ENCODE results near the gene DHCR7.

The DHCR7 gene

DNA sequence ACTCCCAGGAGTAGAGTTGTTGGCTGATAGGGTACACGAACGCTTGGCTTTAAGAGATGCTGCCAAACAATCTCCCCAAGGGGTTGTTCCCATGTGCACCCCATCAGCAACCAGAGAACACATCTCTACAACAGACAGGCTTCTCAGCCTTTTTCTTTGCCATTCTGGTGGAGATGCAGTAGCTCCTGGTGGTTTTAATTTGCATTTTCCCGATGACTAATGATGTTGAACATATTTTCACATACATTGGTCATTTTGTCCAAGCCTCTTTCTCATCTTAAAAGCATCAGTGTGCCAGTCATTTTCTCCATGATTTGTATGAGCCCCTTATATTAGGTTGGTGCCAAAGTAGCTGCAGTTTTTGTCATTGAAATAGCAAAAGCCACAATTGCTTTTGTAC lies 21.8 kb downstream of the DHCR7 start:
- Histone ChIP-seq H3K27me3 (ENCODE audit: insufficient read depth, low read length, poor library complexity, severe bottlenecking) (no peaks in the 10 kb centered on the region), H3K4me1 (ENCODE audit: insufficient read depth, low read length, poor library complexity, severe bottlenecking) (no peaks in the 10 kb centered on the region), H2AFZ (ENCODE audit: low read length) (no peak overlapping the region), H3K9me3 (ENCODE audit: insufficient read depth, low read depth, low read length) (0 out of 2 replicates have a peak, but pooled peaks cover 5% of the 10 kb centered on the region), H3K79me2 (ENCODE audit: insufficient read depth, low read length) (no peaks in the 10 kb centered on the region), H3F3A (ENCODE audit: low read depth) (no peaks in the 10 kb centered on the region), H3K4me2 (ENCODE audit: low read depth, low read length, poor library complexity, severe bottlenecking) (no peak overlapping the region), H3K36me3 (ENCODE audit: insufficient read depth, low read length) (no peaks in the 10 kb centered on the region), H4K20me1 (ENCODE audit: insufficient read depth, low read length, poor library complexity, severe bottlenecking) (no peaks in the 10 kb centered on the region), H3K9ac (ENCODE audit: low read depth, low read length, poor library complexity, severe bottlenecking) (no peak overlapping the region), H3K4me3 (ENCODE audit: low read length, poor library complexity, severe bottlenecking) (no peak overlapping the region), H3K9me2 (replicated peaks; ENCODE audit: low read depth, low read length) (no peaks in the 10 kb centered on the region)
- TF ChIP-seq, protein P1, sequence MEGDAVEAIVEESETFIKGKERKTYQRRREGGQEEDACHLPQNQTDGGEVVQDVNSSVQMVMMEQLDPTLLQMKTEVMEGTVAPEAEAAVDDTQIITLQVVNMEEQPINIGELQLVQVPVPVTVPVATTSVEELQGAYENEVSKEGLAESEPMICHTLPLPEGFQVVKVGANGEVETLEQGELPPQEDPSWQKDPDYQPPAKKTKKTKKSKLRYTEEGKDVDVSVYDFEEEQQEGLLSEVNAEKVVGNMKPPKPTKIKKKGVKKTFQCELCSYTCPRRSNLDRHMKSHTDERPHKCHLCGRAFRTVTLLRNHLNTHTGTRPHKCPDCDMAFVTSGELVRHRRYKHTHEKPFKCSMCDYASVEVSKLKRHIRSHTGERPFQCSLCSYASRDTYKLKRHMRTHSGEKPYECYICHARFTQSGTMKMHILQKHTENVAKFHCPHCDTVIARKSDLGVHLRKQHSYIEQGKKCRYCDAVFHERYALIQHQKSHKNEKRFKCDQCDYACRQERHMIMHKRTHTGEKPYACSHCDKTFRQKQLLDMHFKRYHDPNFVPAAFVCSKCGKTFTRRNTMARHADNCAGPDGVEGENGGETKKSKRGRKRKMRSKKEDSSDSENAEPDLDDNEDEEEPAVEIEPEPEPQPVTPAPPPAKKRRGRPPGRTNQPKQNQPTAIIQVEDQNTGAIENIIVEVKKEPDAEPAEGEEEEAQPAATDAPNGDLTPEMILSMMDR (conservative IDR thresholded peaks at IDR 0.05; ENCODE audit: low read length) = no peak

GRCh38 chr11:71425860-71426259 lies 22.3 kb downstream of the DHCR7 start:
- H3K9me2 ChIP-seq (replicated peaks; ENCODE audit: low read depth, low read length) = no peaks in the 10 kb centered on the region
- H3K79me2 ChIP-seq (ENCODE audit: insufficient read depth, low read length) = no peaks in the 10 kb centered on the region
- no peak overlapping the region for H3K4me2 ChIP-seq (ENCODE audit: low read depth, low read length, poor library complexity, severe bottlenecking)
- H3F3A ChIP-seq (ENCODE audit: low read depth) = no peaks in the 10 kb centered on the region
- H3K27me3 ChIP-seq (ENCODE audit: insufficient read depth, low read length, poor library complexity, severe bottlenecking) = no peaks in the 10 kb centered on the region
- no peaks in the 10 kb centered on the region for H3K36me3 ChIP-seq (ENCODE audit: insufficient read depth, low read length)
- TF ChIP-seq, protein P1 (conservative IDR thresholded peaks at IDR 0.05; ENCODE audit: low read length) = no peak
- no peak for TF ChIP-seq EZH2phosphoT487 (IDR thresholded peaks at IDR 0.05; ENCODE audit: borderline replicate concordance)
- H3K4me3 ChIP-seq (ENCODE audit: low read length, poor library complexity, severe bottlenecking) = no peak overlapping the region
- no peaks in the 10 kb centered on the region for H3K4me1 ChIP-seq (ENCODE audit: insufficient read depth, low read length, poor library complexity, severe bottlenecking)
- no peak overlapping the region for H3K9ac ChIP-seq (ENCODE audit: low read depth, low read length, poor library complexity, severe bottlenecking)
- H2AFZ ChIP-seq (ENCODE audit: low read length) = no peak overlapping the region
- no peaks in the 10 kb centered on the region for H4K20me1 ChIP-seq (ENCODE audit: insufficient read depth, low read length, poor library complexity, severe bottlenecking)
- 0 out of 2 replicates have a peak, but pooled peaks cover 5% of the 10 kb centered on the region for H3K9me3 ChIP-seq (ENCODE audit: insufficient read depth, low read depth, low read length)

DNA sequence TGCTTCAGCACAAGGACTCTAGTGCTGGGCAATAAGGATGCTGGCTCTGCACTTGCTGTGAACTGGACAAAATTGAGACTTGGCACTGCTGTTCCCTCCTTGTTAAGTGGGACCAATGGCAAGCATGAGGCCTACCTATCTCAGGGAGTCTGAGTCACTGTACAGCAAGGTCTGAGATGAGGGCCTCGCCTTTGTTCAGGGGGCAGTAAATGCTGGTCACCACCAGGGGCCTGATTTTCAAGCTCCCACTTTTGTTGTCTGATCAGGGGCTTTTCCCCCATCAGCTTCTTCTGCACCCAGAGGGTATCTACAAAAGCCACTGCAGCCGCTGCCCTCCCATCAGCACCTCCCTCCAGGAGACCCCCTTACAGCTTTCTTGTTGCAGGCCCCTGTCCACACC lies 22.8 kb downstream of the DHCR7 start:
- H3K79me2 ChIP-seq (ENCODE audit: insufficient read depth, low read length) = no peaks in the 10 kb centered on the region
- no peak overlapping the region for H3K4me2 ChIP-seq (ENCODE audit: low read depth, low read length, poor library complexity, severe bottlenecking)
- no peak overlapping the region for H3K4me3 ChIP-seq (ENCODE audit: low read length, poor library complexity, severe bottlenecking)
- H4K20me1 ChIP-seq (ENCODE audit: insufficient read depth, low read length, poor library complexity, severe bottlenecking) = no peaks in the 10 kb centered on the region
- no peaks in the 10 kb centered on the region for H3K36me3 ChIP-seq (ENCODE audit: insufficient read depth, low read length)
- H3F3A ChIP-seq (ENCODE audit: low read depth) = no peaks in the 10 kb centered on the region
- H3K9me3 ChIP-seq (ENCODE audit: insufficient read depth, low read depth, low read length) = 0 out of 2 replicates have a peak, but pooled peaks cover 5% of the 10 kb centered on the region
- no peaks in the 10 kb centered on the region for H3K4me1 ChIP-seq (ENCODE audit: insufficient read depth, low read length, poor library complexity, severe bottlenecking)
- no peak for TF ChIP-seq EZH2phosphoT487 (IDR thresholded peaks at IDR 0.05; ENCODE audit: borderline replicate concordance)
- TF ChIP-seq, protein P1 (conservative IDR thresholded peaks at IDR 0.05; ENCODE audit: low read length) = no peak
- H2AFZ ChIP-seq (ENCODE audit: low read length) = no peak overlapping the region
- H3K9ac ChIP-seq (ENCODE audit: low read depth, low read length, poor library complexity, severe bottlenecking) = no peak overlapping the region
- H3K27me3 ChIP-seq (ENCODE audit: insufficient read depth, low read length, poor library complexity, severe bottlenecking) = no peaks in the 10 kb centered on the region
- no peaks in the 10 kb centered on the region for H3K9me2 ChIP-seq (replicated peaks; ENCODE audit: low read depth, low read length)

All from Loucy (cell line).